GM11168 (cell line): Measurements from ENCODE around the gene DDAH2.

Experiments used
- in situ Hi-C: fragments of 300-500 bp; cut with MboI; formaldehyde crosslinking; loops from one replicate; pipeline ENCODE4 v1.12.0; 2022; ENCODE audit warnings: low sequenced_read_pairs; ENCODE audit not compliant: unreplicated experiment

DDAH2 gene

GRCh38 chr6:31736021-31736767 lies 7.1 kb upstream of the DDAH2 start, which contains the start of gene CLIC1:
Gene CLIC1, minus strand, starts transcription at chr6:31736530. Its CDS starts 230 bp downstream, at chr6:31736300.
- in situ Hi-C loops, result loop anchor here (10.0 kb wide), 1 partner anchor 99 kb away; no protein-coding TSS in a partner anchor

GRCh38 chr6:31734821-31735406 lies 5.8 kb upstream of the DDAH2 start:
- in situ Hi-C loops, result loop anchor here (10.0 kb wide), 1 partner anchor 100 kb away; no protein-coding TSS in a partner anchor

- in situ Hi-C loops, result loop anchor here (10.0 kb wide), 1 partner anchor 100 kb away; no protein-coding TSS in a partner anchor
Observed at GRCh38 chr6:31734247-31734820, 5.2 kb upstream of the DDAH2 start.

GRCh38 chr6:31733734-31734133 lies 4.6 kb upstream of the DDAH2 start:
- in situ Hi-C loops, result loop anchor here (10.0 kb wide), 1 partner anchor 101 kb away; no protein-coding TSS in a partner anchor

GRCh38 chr6:31732029-31732428 lies 2.9 kb upstream of the DDAH2 start:
- in situ Hi-C loops, result loop anchor here (10.0 kb wide), 1 partner anchor 103 kb away; no protein-coding TSS in a partner anchor

GRCh38 chr6:31730631-31731086 lies 1.6 kb upstream of the DDAH2 start:
- in situ Hi-C loops, result loop anchor here (10.0 kb wide), 1 partner anchor 104 kb away; no protein-coding TSS in a partner anchor

GRCh38 chr6:31729979-31730630 lies 1.0 kb upstream of the DDAH2 start:
- in situ Hi-C loops, result loop anchor here (10.0 kb wide), 1 partner anchor 105 kb away; no protein-coding TSS in a partner anchor

- in situ Hi-C loops, result no loop called here
Observed at GRCh38 chr6:31729515-31729978, 448 bp upstream of the DDAH2 start.

- in situ Hi-C loops, result no loop called here
Observed at GRCh38 chr6:31727717-31728671, 1.1 kb downstream of the DDAH2 start.

GRCh38 chr6:31727034-31727716 lies 1.9 kb downstream of the DDAH2 start:
- in situ Hi-C loops, result no loop called here

GRCh38 chr6:31725502-31726350 lies 3.4 kb downstream of the DDAH2 start:
- in situ Hi-C loops, result no loop called here

- in situ Hi-C loops, result no loop called here
Observed at GRCh38 chr6:31723980-31724691, 5.0 kb downstream of the DDAH2 start.

- in situ Hi-C loops, result no loop called here
Observed at GRCh38 chr6:31723245-31723979, 5.7 kb downstream of the DDAH2 start, which contains the start of gene MPIG6B. Gene MPIG6B, plus strand, starts transcription at chr6:31723373. Its CDS starts 11 bp downstream, at chr6:31723384.

GRCh38 chr6:31722173-31722572 lies 6.9 kb downstream of the DDAH2 start:
- in situ Hi-C loops, result no loop called here

GRCh38 chr6:31721351-31722020 lies 7.6 kb downstream of the DDAH2 start, which contains the start of gene LY6G6C:
Gene LY6G6C, minus strand, starts transcription at chr6:31721746. Its CDS starts 67 bp downstream, at chr6:31721679.
- in situ Hi-C loops, result no loop called here
